K562 (cell line): Measurements from ENCODE around the gene USH1G.
"Not testable (repeated sequence)": the region's sequence is repeated elsewhere in the genome, so short reads cannot be mapped to it uniquely, and the experiment has no call there.

ENCODE experiments used
- HLTF ChIP-seq: fragments of 450-650 bp; IDR thresholded peaks from 2 replicates; pipeline ENCODE4 v1.6.1; 2016
- NFE2L1 ChIP-seq: fragments of 450-650 bp; IDR thresholded peaks from 2 replicates; pipeline ENCODE4 v1.6.1; 2016; ENCODE audit warnings: missing genetic modification characterization, low read depth, mild to moderate bottlenecking, missing compliant biosample characterization, moderate library complexity, borderline replicate concordance
- ZBTB7A ChIP-seq: IDR thresholded peaks from 2 replicates; pipeline ENCODE4 v1.6.1; 2011; ENCODE audit warnings: low read depth, mild to moderate bottlenecking, low read length, moderate library complexity, borderline replicate concordance; ENCODE audit not compliant: control insufficient read depth
- ZNF3 ChIP-seq: fragments of 250-450 bp; sonication (Bioruptor Pico); IDR thresholded peaks from 2 replicates; pipeline ENCODE4 v1.5.0; 2021; ENCODE audit warnings: mild to moderate bottlenecking, moderate library complexity

- TF ChIP-seq ZNF3; NFE2L1 (tag); HLTF; ZBTB7A: not testable (repeated sequence)
These were observed 46.4 kb upstream of the USH1G start for GRCh38 chr17:74969501-74969900.
